ENCODE measurements around the gene NID2. TPM values are rescaled to one million over a fixed set of nuclear protein-coding genes. Genes with fewer than 3 reads are reported as not detected.

Gene NID2
- total and polyA plus RNA-seq, 2 of the 4 experiments (the other 2 are of a cell fraction) = 101 to 303 TPM

DNA sequence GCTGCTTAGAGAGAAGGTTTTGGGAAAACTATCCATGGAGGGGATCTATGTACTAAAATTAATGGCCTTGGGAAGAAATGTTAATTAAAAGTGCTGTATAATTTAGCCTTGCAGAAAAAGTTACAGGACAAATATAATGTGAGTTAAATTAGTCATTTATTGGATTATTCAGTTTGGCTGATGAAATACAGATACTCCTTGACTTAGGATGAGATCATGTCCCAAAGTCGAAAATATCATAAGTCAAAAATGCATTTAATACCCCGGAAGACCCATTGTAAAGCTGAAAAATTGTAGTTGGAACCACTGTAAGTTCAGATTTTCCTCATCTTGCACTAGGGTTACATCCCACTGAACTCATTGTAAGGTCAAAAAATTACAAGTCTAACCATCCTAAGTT lies 69.8 kb downstream of the NID2 start:
- no TSS peak for BruUV-seq (replicated peaks)

More for the DNA sequence above, 69.8 kb downstream of the NID2 start:
- CTCF ChIA-PET = interaction anchor here (0.6 kb wide), 1 partner anchor 88 kb away, joined by 3 read pairs; no protein-coding TSS in a partner anchor
- no peaks in the 10 kb centered on the region for H3K9me3 ChIP-seq (ENCODE audit: control insufficient read depth, insufficient read depth, low read length)
- no peak overlapping the region for H4K5ac ChIP-seq (ENCODE audit: low read depth, low read length)
- H3K4me3 ChIP-seq (ENCODE audit: insufficient read depth, low read depth, low read length) = no peak overlapping the region
- H3K4me1 ChIP-seq (ENCODE audit: control insufficient read depth, insufficient read depth, low read length) = no peaks in the 10 kb centered on the region
- dilution Hi-C loops (cut with HindIII; ENCODE audit: low sequenced_read_pairs, unreplicated experiment) = no loop called here
- H3K36me3 ChIP-seq (ENCODE audit: control insufficient read depth, insufficient read depth, low read length) = peaks cover 16% of the 10 kb centered on the region
- no peak for TF ChIP-seq POLR2A (IDR thresholded peaks at IDR 0.05; ENCODE audit: low read depth, low read length)
- no peaks in the 10 kb centered on the region for H3K27me3 ChIP-seq (ENCODE audit: control insufficient read depth, insufficient read depth, low read length)
- no peak overlapping the region for H3K18ac ChIP-seq (ENCODE audit: low read depth, low read length)
- H2BK5ac ChIP-seq (ENCODE audit: low read depth, low read length, poor library complexity, severe bottlenecking) = peak overlapping the region; percentile 2
- in situ Hi-C loops (cut with MboI; ENCODE audit: low sequenced_read_pairs) = loop anchor here (5.0 kb wide), 1 partner anchor 133 kb away; no protein-coding TSS in a partner anchor
- no peak overlapping the region for H3K56ac ChIP-seq (ENCODE audit: extremely low read depth, insufficient read depth, low read length)
- no peak overlapping the region for H2BK15ac ChIP-seq (ENCODE audit: low read depth, low read length)
- no peak overlapping the region for H2AK5ac ChIP-seq (ENCODE audit: low read depth, low read length)
- no peak overlapping the region for H3K23ac ChIP-seq (ENCODE audit: low read depth, low read length)
- DNase-seq (peak; percentile 56), ATAC-seq (ENCODE audit: low read depth) (no peak)
- POLR2A ChIA-PET (ENCODE audit: unreplicated experiment) = no interaction called here
- no peak overlapping the region for H2AFZ ChIP-seq (replicated peaks; ENCODE audit: low read length, poor library complexity)
- no CpG with 5 or more reads among the region's 2 CpGs for WGBS, 2 experiments (ENCODE audit: extremely low coverage in 2 of 2, insufficient read length in 1 of 2)
- no peak overlapping the region for H3K4me2 ChIP-seq (ENCODE audit: low read depth, low read length)
- H2BK20ac ChIP-seq (ENCODE audit: low read depth, low read length) = no peak overlapping the region
- H2AK9ac ChIP-seq (replicated peaks; ENCODE audit: low read depth, low read length, poor library complexity) = no peak overlapping the region
- H4K20me1 ChIP-seq (ENCODE audit: insufficient read depth, low read length) = no peaks in the 10 kb centered on the region
- no peak overlapping the region for H4K91ac ChIP-seq (ENCODE audit: insufficient read depth, low read depth, low read length)
- no peak overlapping the region for H3K14ac ChIP-seq (replicated peaks; ENCODE audit: low read depth, low read length)
- no peak overlapping the region for H3K27ac ChIP-seq (ENCODE audit: insufficient read depth, low read length)
- intact Hi-C loops (cut with micrococcal nuclease) = loop anchor here (10.0 kb wide), 1 partner anchor 456 kb away; no protein-coding TSS in a partner anchor
- H3K9me1 ChIP-seq (ENCODE audit: insufficient read depth, low read length) = peaks cover 5% of the 10 kb centered on the region
- no peak overlapping the region; the same call in 1 of the 2 replicates for H3K4ac ChIP-seq (ENCODE audit: low read depth, low read length)
- H4K8ac ChIP-seq (ENCODE audit: low read depth in 2 of 2, low read length in 2 of 2) = no peak overlapping the region; a peak in 1 of 4 replicates
- no peak overlapping the region for H3K9ac ChIP-seq (ENCODE audit: low read depth, low read length)
- H2BK120ac ChIP-seq (ENCODE audit: low read depth, low read length) = no peak overlapping the region
- peaks cover 14 to 34% of the 10 kb centered on the region in 2 experiments for H3K79me1 ChIP-seq (ENCODE audit: low read depth in 1 of 2, low read length in 2 of 2)
